HuH-7 (cell line): Measurements from ENCODE around the gene PDHA2.
"Not testable (repeated sequence)": the region's sequence is repeated elsewhere in the genome, so short reads cannot be mapped to it uniquely, and the experiment has no call there.

Experiments used
- DNase-seq: peaks from one replicate; pipeline ENCODE4 v3.0.0; 2011; ENCODE audit warnings: low spot score

PDHA2 gene

GRCh38 chr4:95839891-95840290, at the start of gene PDHA2:
Gene PDHA2, plus strand, starts transcription at chr4:95840093. Its CDS starts 58 bp downstream, at chr4:95840151.
- no peak for DNase-seq

GRCh38 chr4:95798003-95798402, 41.9 kb upstream of the PDHA2 start:
- DNase-seq, result no peak

- DNase-seq, result no peak
These were observed 41.2 kb upstream of the PDHA2 start for GRCh38 chr4:95798727-95799126.

- DNase-seq, result no peak
These were observed 18.0 kb upstream of the PDHA2 start for GRCh38 chr4:95821867-95822266.

- no peak for DNase-seq
These were observed 14.3 kb upstream of the PDHA2 start for GRCh38 chr4:95825546-95825945.

- DNase-seq, result no peak
These were observed 9.2 kb upstream of the PDHA2 start for GRCh38 chr4:95830651-95831050.

GRCh38 chr4:95831166-95831565, 8.7 kb upstream of the PDHA2 start:
- no peak for DNase-seq

- DNase-seq, result no peak
These were observed 6.1 kb upstream of the PDHA2 start for GRCh38 chr4:95833711-95834194.

GRCh38 chr4:95835672-95836071, 4.2 kb upstream of the PDHA2 start:
- DNase-seq, result no peak

GRCh38 chr4:95838192-95838591, 1.7 kb upstream of the PDHA2 start:
- no peak for DNase-seq

GRCh38 chr4:95847908-95848460, 8.1 kb downstream of the PDHA2 start:
- DNase-seq, result no peak

- no peak for DNase-seq
These were observed 10.3 kb downstream of the PDHA2 start for GRCh38 chr4:95850161-95850560.

GRCh38 chr4:95857761-95858160, 17.9 kb downstream of the PDHA2 start:
- no peak for DNase-seq

GRCh38 chr4:95867919-95868318, 28.0 kb downstream of the PDHA2 start:
- DNase-seq, result no peak

GRCh38 chr4:95869414-95869813, 29.5 kb downstream of the PDHA2 start:
- not testable (repeated sequence) for DNase-seq

GRCh38 chr4:95869961-95870500, 30.1 kb downstream of the PDHA2 start:
- DNase-seq, result no peak

- no peak for DNase-seq
These were observed 37.7 kb downstream of the PDHA2 start for GRCh38 chr4:95877636-95878035.

GRCh38 chr4:95887551-95887950, 47.7 kb downstream of the PDHA2 start:
- DNase-seq, result no peak

- no peak for DNase-seq
These were observed 49.8 kb downstream of the PDHA2 start for GRCh38 chr4:95889662-95890061.
